Nephron (organoid): Measurements from ENCODE around the gene RPL3.
A peak's percentile ranks its signal among the peaks of the same experiment; 100 is the strongest.

Source experiments
- H3K27ac Mint-ChIP-seq, 3 experiments: 2 replicates each; pipeline ENCODE4 v1.8.0; 2020; ENCODE audit warnings: mixed read lengths in 3 of 3, mild to moderate bottlenecking in 2 of 3, moderate library complexity in 1 of 3
- H3K27me3 Mint-ChIP-seq: 2 replicates; pipeline ENCODE4 v1.8.0; 2021; ENCODE audit warnings: low read depth, mild to moderate bottlenecking, moderate library complexity, mixed read lengths
- H3K36me3 Mint-ChIP-seq: 2 replicates; pipeline ENCODE4 v1.8.0; 2020; ENCODE audit warnings: low read depth, mixed read lengths
- H3K4me1 Mint-ChIP-seq: 2 replicates; pipeline ENCODE4 v1.8.0; 2020; ENCODE audit warnings: mixed read lengths
- H3K4me3 Mint-ChIP-seq, 3 experiments: 2 replicates each; pipeline ENCODE4 v1.8.0; 2020; ENCODE audit warnings: mild to moderate bottlenecking in 3 of 3, mixed read lengths in 3 of 3, moderate library complexity in 2 of 3
- H3K9me3 Mint-ChIP-seq: 2 replicates; pipeline ENCODE4 v1.8.0; 2020; ENCODE audit warnings: mixed read lengths
- CTCF ChIP-seq, 3 experiments: fragments of 200-600 bp; sonication (generic); IDR thresholded peaks; one replicate each; pipeline ENCODE4 v1.5.0; 2021; ENCODE audit warnings: antibody characterized with exemption in 3 of 3; ENCODE audit not compliant: unreplicated experiment in 3 of 3

Gene RPL3

GRCh38 chr22:39270280-39270679, 49.1 kb downstream of the RPL3 start:
- no peaks in the 10 kb centered on the region for H3K4me1 Mint-ChIP-seq
- H3K4me3 Mint-ChIP-seq, result no peak overlapping the region
- no peaks in the 10 kb centered on the region for H3K36me3 Mint-ChIP-seq
- H3K9me3 Mint-ChIP-seq, result peaks cover 2% of the 10 kb centered on the region
- H3K27ac Mint-ChIP-seq, result no peak overlapping the region
- no peak for TF ChIP-seq CTCF (IDR thresholded peaks at IDR 0.05; ENCODE audit: unreplicated experiment in 3 of 3)
- H3K27me3 Mint-ChIP-seq, result peaks cover 3% of the 10 kb centered on the region

GRCh38 chr22:39269095-39269790, 50.2 kb downstream of the RPL3 start:
- H3K27ac Mint-ChIP-seq, result peak overlapping the region in 1 of 3 experiments; percentile 76

GRCh38 chr22:39268645-39269044, 50.8 kb downstream of the RPL3 start:
- TF ChIP-seq CTCF (IDR thresholded peaks at IDR 0.05; ENCODE audit: unreplicated experiment in 3 of 3), result no peak
- Mint-ChIP-seq H3K4me1 (no peaks in the 10 kb centered on the region), H3K27me3 (peaks cover 3% of the 10 kb centered on the region), H3K4me3 (no peak overlapping the region), H3K36me3 (no peaks in the 10 kb centered on the region), H3K27ac (peak overlapping the region in 2 of 3 experiments; percentile 67 to 76), H3K9me3 (peaks cover 2% of the 10 kb centered on the region)

More at GRCh38 chr22:39269095-39269790, 50.2 kb downstream of the RPL3 start:
- Mint-ChIP-seq H3K27me3 (peaks cover 3% of the 10 kb centered on the region), H3K36me3 (no peaks in the 10 kb centered on the region), H3K9me3 (peaks cover 2% of the 10 kb centered on the region), H3K4me1 (no peaks in the 10 kb centered on the region), H3K4me3 (no peak overlapping the region)
- TF ChIP-seq CTCF (IDR thresholded peaks at IDR 0.05; ENCODE audit: unreplicated experiment in 3 of 3), result no peak

DNA sequence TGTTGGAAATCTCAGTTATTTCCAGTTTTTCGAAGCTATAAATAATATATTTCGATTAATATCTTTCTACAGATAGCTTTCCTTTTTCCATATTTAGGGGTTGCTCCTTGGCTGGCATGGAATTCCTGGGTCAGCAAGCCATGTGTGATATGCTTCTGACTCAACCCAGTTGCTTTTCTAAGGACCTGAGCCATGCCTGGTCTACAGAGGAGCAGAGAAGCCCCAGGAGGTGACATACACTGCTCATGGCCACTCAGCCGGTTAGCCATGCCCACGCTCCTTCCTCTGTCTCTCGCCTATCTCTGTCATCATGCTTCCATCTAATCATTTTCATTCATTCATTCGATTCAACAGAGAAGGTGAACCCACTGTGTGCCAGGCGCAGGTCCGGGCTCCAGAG, 51.4 kb downstream of the RPL3 start:
- no peak for TF ChIP-seq CTCF (IDR thresholded peaks at IDR 0.05; ENCODE audit: unreplicated experiment in 3 of 3)

GRCh38 chr22:39266398-39267030, 52.9 kb downstream of the RPL3 start:
- Mint-ChIP-seq H3K9me3 (peaks cover 12% of the 10 kb centered on the region), H3K27ac (peak overlapping the region in 1 of 3 experiments; percentile 52), H3K4me1 (no peaks in the 10 kb centered on the region), H3K27me3 (no peaks in the 10 kb centered on the region), H3K36me3 (no peaks in the 10 kb centered on the region), H3K4me3 (no peak overlapping the region)
- TF ChIP-seq CTCF (IDR thresholded peaks at IDR 0.05; ENCODE audit: unreplicated experiment in 3 of 3), result no peak

More for the DNA sequence above, 51.4 kb downstream of the RPL3 start:
- Mint-ChIP-seq H3K4me1 (no peaks in the 10 kb centered on the region), H3K27me3 (peaks cover under 1% of the 10 kb centered on the region), H3K9me3 (peaks cover 2% of the 10 kb centered on the region), H3K4me3 (no peak overlapping the region), H3K36me3 (no peaks in the 10 kb centered on the region), H3K27ac (no peak overlapping the region)
